Measurements from ENCODE around the gene LAMA2. TPM values are rescaled to one million over a fixed set of nuclear protein-coding genes. Genes with fewer than 3 reads are reported as not detected.

LAMA2 gene
- total and polyA plus RNA-seq, 2 donors (not counting 1 experiment from before 2014, with no cell fraction given), result 19.5 to 67.5 TPM

- Histone ChIP-seq H3K4me2 (ENCODE audit: extremely low read depth, insufficient read depth, low read length) (no peak overlapping the region), H3K27me3 (ENCODE audit: control insufficient read depth, insufficient read depth, low read length) (no peaks in the 10 kb centered on the region), H3K36me3 (ENCODE audit: control insufficient read depth, insufficient read depth, low read length) (no peaks in the 10 kb centered on the region), H3K27ac (ENCODE audit: insufficient read depth, low read length) (no peak overlapping the region), H3K9me3 (ENCODE audit: control insufficient read depth, insufficient read depth, low read depth, low read length) (no peaks in the 10 kb centered on the region), H2AFZ (ENCODE audit: low read length) (no peak overlapping the region), H3K4me3 (replicated peaks in 1 of 4; ENCODE audit: control extremely low read depth in 1 of 4, insufficient read depth in 1 of 4, low read depth in 3 of 4, low read length in 4 of 4) (no peak overlapping the region), H3K4me1 (ENCODE audit: control insufficient read depth, extremely low read depth, insufficient read depth, low read length) (no peaks in the 10 kb centered on the region), H4K20me1 (ENCODE audit: control insufficient read depth, extremely low read depth, insufficient read depth, low read length) (no peaks in the 10 kb centered on the region), H3K9ac (ENCODE audit: insufficient read depth, low read length) (no peak overlapping the region), H3K79me2 (ENCODE audit: control insufficient read depth, insufficient read depth, low read length) (no peaks in the 10 kb centered on the region)
- TF ChIP-seq CTCF (conservative IDR thresholded peaks at IDR 0.05 in 1 of 2, IDR thresholded peaks at IDR 0.05 in 1 of 2; ENCODE audit: low read depth in 1 of 2, low read length in 2 of 2), result no peak
- no peak for TF ChIP-seq EZH2 (IDR thresholded peaks at IDR 0.05; ENCODE audit: low read length, missing control alignments)
- no peak for DNase-seq (ENCODE audit: low read depth in 2 of 2)
Measured at GRCh38 chr6:129329678-129330077, 446.7 kb downstream of the LAMA2 start.

GRCh38 chr6:129331450-129332138, 448.7 kb downstream of the LAMA2 start:
- Histone ChIP-seq H3K4me2 (ENCODE audit: extremely low read depth, insufficient read depth, low read length) (no peak overlapping the region), H2AFZ (ENCODE audit: low read length) (no peak overlapping the region)
- peak; percentile 40 to 74 for DNase-seq (ENCODE audit: low read depth in 2 of 2)

GRCh38 chr6:129335792-129336191, 452.9 kb downstream of the LAMA2 start:
- H4K20me1 ChIP-seq (ENCODE audit: control insufficient read depth, extremely low read depth, insufficient read depth, low read length), result no peaks in the 10 kb centered on the region
- H3K9me3 ChIP-seq (ENCODE audit: control insufficient read depth, insufficient read depth, low read depth, low read length), result no peaks in the 10 kb centered on the region
- H3K4me2 ChIP-seq (ENCODE audit: extremely low read depth, insufficient read depth, low read length), result no peak overlapping the region
- no peaks in the 10 kb centered on the region for H3K79me2 ChIP-seq (ENCODE audit: control insufficient read depth, insufficient read depth, low read length)
- no peak overlapping the region for H3K9ac ChIP-seq (ENCODE audit: insufficient read depth, low read length)
- no peak overlapping the region for H3K4me3 ChIP-seq (replicated peaks in 1 of 4; ENCODE audit: control extremely low read depth in 1 of 4, insufficient read depth in 1 of 4, low read depth in 3 of 4, low read length in 4 of 4)
- no peak overlapping the region for H3K27ac ChIP-seq (ENCODE audit: insufficient read depth, low read length)
- no peaks in the 10 kb centered on the region for H3K36me3 ChIP-seq (ENCODE audit: control insufficient read depth, insufficient read depth, low read length)
- no peak overlapping the region for H2AFZ ChIP-seq (ENCODE audit: low read length)
- TF ChIP-seq CTCF (conservative IDR thresholded peaks at IDR 0.05 in 1 of 2, IDR thresholded peaks at IDR 0.05 in 1 of 2; ENCODE audit: low read depth in 1 of 2, low read length in 2 of 2) (no peak), EZH2 (IDR thresholded peaks at IDR 0.05; ENCODE audit: low read length, missing control alignments) (no peak)
- H3K4me1 ChIP-seq (ENCODE audit: control insufficient read depth, extremely low read depth, insufficient read depth, low read length), result no peaks in the 10 kb centered on the region
- DNase-seq (ENCODE audit: low read depth in 2 of 2), result no peak
- H3K27me3 ChIP-seq (ENCODE audit: control insufficient read depth, insufficient read depth, low read length), result no peaks in the 10 kb centered on the region

More at GRCh38 chr6:129331450-129332138, 448.7 kb downstream of the LAMA2 start:
- H3K9me3 ChIP-seq (ENCODE audit: control insufficient read depth, insufficient read depth, low read depth, low read length), result no peaks in the 10 kb centered on the region
- no peaks in the 10 kb centered on the region for H3K79me2 ChIP-seq (ENCODE audit: control insufficient read depth, insufficient read depth, low read length)
- H3K36me3 ChIP-seq (ENCODE audit: control insufficient read depth, insufficient read depth, low read length), result no peaks in the 10 kb centered on the region
- no peak overlapping the region for H3K9ac ChIP-seq (ENCODE audit: insufficient read depth, low read length)
- H3K27ac ChIP-seq (ENCODE audit: insufficient read depth, low read length), result no peak overlapping the region
- H4K20me1 ChIP-seq (ENCODE audit: control insufficient read depth, extremely low read depth, insufficient read depth, low read length), result no peaks in the 10 kb centered on the region
- no peak overlapping the region for H3K4me3 ChIP-seq (replicated peaks in 1 of 4; ENCODE audit: control extremely low read depth in 1 of 4, insufficient read depth in 1 of 4, low read depth in 3 of 4, low read length in 4 of 4)
- no peaks in the 10 kb centered on the region for H3K4me1 ChIP-seq (ENCODE audit: control insufficient read depth, extremely low read depth, insufficient read depth, low read length)
- TF ChIP-seq CTCF (conservative IDR thresholded peaks at IDR 0.05 in 1 of 2, IDR thresholded peaks at IDR 0.05 in 1 of 2; ENCODE audit: low read depth in 1 of 2, low read length in 2 of 2), result no peak
- TF ChIP-seq EZH2 (IDR thresholded peaks at IDR 0.05; ENCODE audit: low read length, missing control alignments), result no peak
- H3K27me3 ChIP-seq (ENCODE audit: control insufficient read depth, insufficient read depth, low read length), result no peaks in the 10 kb centered on the region

Data from fibroblast of lung (primary cell).